Suprapubic skin (tissue), 4 donors: ENCODE measurements around the gene SUPT5H. TPM values are rescaled to one million over a fixed set of nuclear protein-coding genes. Genes with fewer than 3 reads are reported as not detected.

Experiments
- DNase-seq, 2 donors: peaks; one replicate each; pipeline ENCODE4 v3.0.0-alpha.2; 2019; ENCODE audit warnings: low spot score in 2 of 2
- H3K27ac ChIP-seq: fragments of 200-600 bp; sonication (generic); one replicate; pipeline ENCODE4 v1.5.1; 2019
- H3K27me3 ChIP-seq: fragments of 200-600 bp; sonication (generic); one replicate; pipeline ENCODE4 v1.5.1; 2019
- H3K36me3 ChIP-seq: fragments of 200-600 bp; sonication (generic); one replicate; pipeline ENCODE4 v1.5.1; 2019
- H3K4me1 ChIP-seq: fragments of 200-600 bp; sonication (generic); one replicate; pipeline ENCODE4 v1.5.1; 2019
- H3K4me3 ChIP-seq: fragments of 200-600 bp; sonication (generic); one replicate; pipeline ENCODE4 v1.5.1; 2019; ENCODE audit warnings: mild to moderate bottlenecking
- H3K9me3 ChIP-seq: fragments of 200-600 bp; sonication (generic); one replicate; pipeline ENCODE4 v1.5.1; 2019
- EP300 ChIP-seq: sonication (generic); formaldehyde crosslinking; IDR thresholded peaks from one replicate; pipeline ENCODE4 v1.6.1; 2017; ENCODE audit warnings: antibody characterized with exemption
- POLR2A ChIP-seq, 2 donors: fragments of 450-650 bp; IDR thresholded peaks; one replicate each; pipeline ENCODE4 v1.6.1; 2017; ENCODE audit warnings: antibody characterized with exemption in 2 of 2, mild to moderate bottlenecking in 2 of 2, moderate library complexity in 2 of 2
- POLR2AphosphoS5 ChIP-seq, 3 donors: sonication (generic); formaldehyde crosslinking; IDR thresholded peaks; one replicate each; pipeline ENCODE4 v1.6.1; 2017; ENCODE audit warnings: antibody characterized with exemption in 3 of 3
- WGBS: methylation state at CpG from one replicate; pipeline ENCODE4 v1.1.5; 2018; 5-methylcytosine and 5-hydroxymethylcytosine counted together
- total RNA-seq, 4 donors: library from RNA; depleted of rRNA; stranded (reverse); fragments of >200 nt; gene quantifications; one replicate each; pipeline ENCODE4 v1.1.0, GENCODE V29; 2016
- TF ChIP-seq, protein P1 (sequence below), 2 donors: fragments of 200-600 bp in 1 of 2; fragments of 450-650 bp in 1 of 2; sonication (generic) in 1 of 2; IDR thresholded peaks; one replicate each; pipeline ENCODE4 v1.5.1; 2016 to 2019; ENCODE audit warnings: antibody characterized with exemption in 2 of 2, mild to moderate bottlenecking in 1 of 2, moderate library complexity in 1 of 2

SUPT5H gene
- total RNA-seq, 4 donors from 2014 or later = 59.4 to 135 (median 75.4) TPM

DNA sequence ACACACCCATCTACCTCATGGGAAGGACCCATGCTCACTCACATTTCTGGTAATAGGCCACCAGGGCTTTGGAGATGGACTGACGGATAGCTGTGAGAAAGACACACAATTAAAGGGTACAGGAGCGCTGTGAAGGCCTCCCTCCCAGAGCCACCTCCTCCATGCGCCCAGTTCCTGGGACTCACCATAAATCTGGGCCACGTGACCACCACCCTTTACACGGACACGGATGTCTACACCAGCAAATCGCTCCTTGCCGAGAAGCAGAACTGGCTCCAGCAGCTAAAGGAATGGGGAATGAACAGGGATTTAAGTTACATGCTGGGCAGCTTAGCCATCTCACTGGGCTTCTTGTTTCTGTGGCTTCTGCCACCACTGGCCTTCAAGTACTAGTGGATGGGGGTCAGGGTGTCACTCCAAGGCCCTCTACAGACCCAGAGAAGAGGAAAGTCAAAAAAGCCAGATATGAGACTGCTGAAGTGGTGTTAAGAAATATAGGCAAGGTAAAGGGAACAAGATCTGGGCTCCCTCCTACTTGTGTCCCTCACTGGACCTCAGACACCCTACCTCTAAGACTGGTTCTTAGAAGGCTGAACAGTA, 11.8 kb upstream of the SUPT5H start:
- H3K27ac ChIP-seq = no peak overlapping the region
- 97% methylated on average over 8 of the region's 8 CpGs for WGBS
- H3K9me3 ChIP-seq = no peaks in the 10 kb centered on the region
- H3K4me3 ChIP-seq = no peak overlapping the region
- H3K27me3 ChIP-seq = no peaks in the 10 kb centered on the region
- no peak for DNase-seq
- H3K36me3 ChIP-seq = peaks cover 32% of the 10 kb centered on the region
- TF ChIP-seq EP300 = no peak
- TF ChIP-seq POLR2A (IDR thresholded peaks at IDR 0.05) = no peak
- TF ChIP-seq, protein P1, sequence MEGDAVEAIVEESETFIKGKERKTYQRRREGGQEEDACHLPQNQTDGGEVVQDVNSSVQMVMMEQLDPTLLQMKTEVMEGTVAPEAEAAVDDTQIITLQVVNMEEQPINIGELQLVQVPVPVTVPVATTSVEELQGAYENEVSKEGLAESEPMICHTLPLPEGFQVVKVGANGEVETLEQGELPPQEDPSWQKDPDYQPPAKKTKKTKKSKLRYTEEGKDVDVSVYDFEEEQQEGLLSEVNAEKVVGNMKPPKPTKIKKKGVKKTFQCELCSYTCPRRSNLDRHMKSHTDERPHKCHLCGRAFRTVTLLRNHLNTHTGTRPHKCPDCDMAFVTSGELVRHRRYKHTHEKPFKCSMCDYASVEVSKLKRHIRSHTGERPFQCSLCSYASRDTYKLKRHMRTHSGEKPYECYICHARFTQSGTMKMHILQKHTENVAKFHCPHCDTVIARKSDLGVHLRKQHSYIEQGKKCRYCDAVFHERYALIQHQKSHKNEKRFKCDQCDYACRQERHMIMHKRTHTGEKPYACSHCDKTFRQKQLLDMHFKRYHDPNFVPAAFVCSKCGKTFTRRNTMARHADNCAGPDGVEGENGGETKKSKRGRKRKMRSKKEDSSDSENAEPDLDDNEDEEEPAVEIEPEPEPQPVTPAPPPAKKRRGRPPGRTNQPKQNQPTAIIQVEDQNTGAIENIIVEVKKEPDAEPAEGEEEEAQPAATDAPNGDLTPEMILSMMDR (IDR thresholded peaks at IDR 0.05) = no peak
- no peak for TF ChIP-seq POLR2AphosphoS5 (IDR thresholded peaks at IDR 0.05)
- H3K4me1 ChIP-seq = peaks cover 39% of the 10 kb centered on the region

DNA sequence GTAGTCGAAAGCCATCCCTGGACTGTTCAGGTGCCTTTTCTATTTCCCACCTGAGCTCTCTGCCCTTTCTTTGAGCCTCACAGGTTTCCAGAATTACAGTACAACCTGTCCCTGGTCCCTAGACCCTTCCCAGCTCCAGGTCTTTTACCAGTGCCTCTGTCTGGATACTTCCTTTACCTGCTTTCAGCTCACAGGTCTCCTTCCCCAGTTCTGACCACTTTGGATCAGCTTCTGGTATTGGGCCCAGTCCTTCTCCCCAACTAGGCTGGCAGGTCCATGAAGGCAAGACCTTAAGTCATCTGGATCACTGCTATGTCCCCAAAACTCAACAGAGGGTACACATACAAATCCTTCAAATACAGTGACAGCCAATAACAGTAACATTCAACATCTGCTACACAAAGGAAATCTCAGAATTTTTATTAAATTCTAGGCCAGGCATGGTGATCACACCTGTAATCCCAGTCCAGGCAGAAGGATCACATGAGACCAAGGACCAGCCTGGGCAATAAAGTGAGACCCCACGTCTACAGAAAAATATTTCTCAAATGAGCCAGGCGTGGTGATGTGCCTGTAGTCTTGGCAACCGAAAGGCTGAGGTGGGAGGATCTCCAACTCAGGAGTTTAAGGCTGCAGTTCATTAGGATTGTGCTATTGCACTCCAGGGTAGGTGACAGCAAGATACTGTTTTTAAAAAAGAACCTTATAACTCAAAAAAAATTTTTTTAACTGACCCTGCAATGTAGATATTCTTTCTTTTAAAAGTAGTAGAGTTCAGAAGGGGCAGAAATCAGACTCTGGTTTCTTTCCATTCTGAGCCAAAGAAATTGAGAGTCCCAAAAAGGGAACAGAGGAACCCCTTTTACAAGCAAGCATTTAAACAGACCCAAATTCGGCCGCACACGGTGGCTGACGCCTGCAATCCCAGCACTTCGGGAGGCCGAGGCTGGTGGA, 11.0 kb upstream of the SUPT5H start:
- TF ChIP-seq POLR2A (IDR thresholded peaks at IDR 0.05) (no peak), EP300 (no peak)
- TF ChIP-seq, protein P1 (IDR thresholded peaks at IDR 0.05) = no peak
- 53% methylated on average over 10 of the region's 10 CpGs for WGBS
- Histone ChIP-seq H3K4me1 (peaks cover 36% of the 10 kb centered on the region), H3K36me3 (peaks cover 32% of the 10 kb centered on the region), H3K27ac (peak overlapping the region; percentile 89), H3K4me3 (peak overlapping the region; percentile 89), H3K27me3 (no peaks in the 10 kb centered on the region), H3K9me3 (no peaks in the 10 kb centered on the region)
- no peak for DNase-seq

- H3K4me1 ChIP-seq = peaks cover 39% of the 10 kb centered on the region
- H3K36me3 ChIP-seq = peaks cover 32% of the 10 kb centered on the region
- H3K9me3 ChIP-seq = no peaks in the 10 kb centered on the region
- H3K27ac ChIP-seq = peak within 1 kb of the TSS; percentile 89
- WGBS = 0% methylated on average over 31 of the region's 61 CpGs
- TF ChIP-seq POLR2A (IDR thresholded peaks at IDR 0.05) (peak; percentile 84 to 93), POLR2AphosphoS5 (IDR thresholded peaks at IDR 0.05) (peak; percentile 95 to 97 (median 97))
- TF ChIP-seq, protein P1 (IDR thresholded peaks at IDR 0.05) = no peak
- no peaks in the 10 kb centered on the region for H3K27me3 ChIP-seq
- peak; percentile 99 for DNase-seq
- peak within 1 kb of the TSS; percentile 89 for H3K4me3 ChIP-seq
These were observed 9.7 kb upstream of the SUPT5H start, which contains the start of gene RPS16 for GRCh38 chr19:39435499-39436349. Gene RPS16, minus strand, starts transcription at chr19:39435949. Its CDS starts 54 bp downstream, at chr19:39435895.

DNA sequence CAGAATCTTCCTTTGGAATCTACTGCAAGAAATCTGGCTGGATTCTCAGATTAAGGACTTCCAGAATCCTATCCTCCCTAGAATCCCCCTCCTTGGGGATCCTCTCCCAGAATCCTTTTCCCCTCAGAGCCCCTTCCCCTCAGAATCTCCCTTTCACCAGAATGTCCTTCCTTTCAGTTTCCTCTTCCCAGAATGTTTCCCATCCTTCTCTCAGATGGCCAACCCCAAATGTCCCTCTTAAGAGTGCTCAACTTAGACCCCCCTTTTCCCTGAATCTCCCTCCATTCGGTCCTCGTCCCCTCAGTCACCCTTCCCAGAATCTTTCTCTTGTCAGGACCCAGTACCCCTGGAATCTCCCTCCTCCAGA, 9.0 kb upstream of the SUPT5H start:
- H3K4me1 ChIP-seq = peaks cover 37% of the 10 kb centered on the region
- H3K4me3 ChIP-seq = peak overlapping the region; percentile 89
- peaks cover 32% of the 10 kb centered on the region for H3K36me3 ChIP-seq
- peak overlapping the region; percentile 82 for H3K27ac ChIP-seq
- DNase-seq = no peak
- H3K27me3 ChIP-seq = no peaks in the 10 kb centered on the region
- 13% methylated on average over 2 of the region's 2 CpGs for WGBS
- no peaks in the 10 kb centered on the region for H3K9me3 ChIP-seq
- TF ChIP-seq, protein P1 (IDR thresholded peaks at IDR 0.05) = no peak
- no peak for TF ChIP-seq POLR2AphosphoS5 (IDR thresholded peaks at IDR 0.05)
